Sigmoid colon (tissue), 4 donors: ENCODE data around the gene PRKCB.

Experiments
- CTCF ChIP-seq, 4 experiments: fragments of 450-650 bp in 3 of 4; fragments of 200-600 bp in 1 of 4; IDR thresholded peaks; one replicate each; pipeline ENCODE4 v1.5.1; 2016 to 2019; ENCODE audit warnings: antibody characterized with exemption in 4 of 4, mild to moderate bottlenecking in 3 of 4, moderate library complexity in 2 of 4
- EP300 ChIP-seq, 4 donors: sonication (generic); formaldehyde crosslinking; IDR thresholded peaks; one replicate each; pipeline ENCODE4 v1.6.1; 2017; ENCODE audit warnings: antibody characterized with exemption in 4 of 4
- POLR2A ChIP-seq, 2 donors: fragments of 450-650 bp; IDR thresholded peaks; one replicate each; pipeline ENCODE4 v1.6.1; 2016; ENCODE audit warnings: antibody characterized with exemption in 2 of 2, mild to moderate bottlenecking in 2 of 2, moderate library complexity in 2 of 2

GRCh38 chr16:24132048-24132796 lies 296.4 kb downstream of the PRKCB start:
- TF ChIP-seq CTCF (IDR thresholded peaks at IDR 0.05): no peak
- TF ChIP-seq POLR2A (IDR thresholded peaks at IDR 0.05): no peak
- no peak for TF ChIP-seq EP300 (IDR thresholded peaks at IDR 0.05)
